ENCODE measurements around the gene OPA1.

DNA sequence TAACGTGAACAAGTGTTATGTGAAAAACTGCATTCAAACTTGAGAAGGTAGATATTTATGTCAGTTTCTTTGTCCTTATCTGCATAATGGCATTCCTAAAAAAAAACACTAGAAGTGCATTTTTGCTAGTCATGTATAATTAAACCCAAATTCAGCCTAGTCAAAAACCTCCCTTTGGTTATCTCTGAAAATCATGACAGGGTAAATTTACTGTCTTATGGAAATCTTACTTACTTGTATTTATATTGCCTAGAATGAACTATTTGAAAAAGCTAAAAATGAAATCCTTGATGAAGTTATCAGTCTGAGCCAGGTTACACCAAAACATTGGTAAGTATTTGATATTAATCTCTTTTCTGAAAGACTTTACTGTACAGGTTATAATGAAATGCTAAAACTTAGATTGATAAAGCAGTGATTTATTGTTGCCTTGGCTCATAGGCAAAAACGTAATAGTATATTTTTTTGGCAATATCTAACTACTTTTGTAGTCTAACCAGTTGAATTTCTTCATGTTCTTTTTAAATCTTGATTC is 55.6 kb downstream of the OPA1 start:
- no peak for TF ChIP-seq YY1 (IDR thresholded peaks at IDR 0.05)
- no peak for TF ChIP-seq FOXA1 (IDR thresholded peaks at IDR 0.05)
